ENCODE data around the gene SLC19A1.

Gene SLC19A1

DNA sequence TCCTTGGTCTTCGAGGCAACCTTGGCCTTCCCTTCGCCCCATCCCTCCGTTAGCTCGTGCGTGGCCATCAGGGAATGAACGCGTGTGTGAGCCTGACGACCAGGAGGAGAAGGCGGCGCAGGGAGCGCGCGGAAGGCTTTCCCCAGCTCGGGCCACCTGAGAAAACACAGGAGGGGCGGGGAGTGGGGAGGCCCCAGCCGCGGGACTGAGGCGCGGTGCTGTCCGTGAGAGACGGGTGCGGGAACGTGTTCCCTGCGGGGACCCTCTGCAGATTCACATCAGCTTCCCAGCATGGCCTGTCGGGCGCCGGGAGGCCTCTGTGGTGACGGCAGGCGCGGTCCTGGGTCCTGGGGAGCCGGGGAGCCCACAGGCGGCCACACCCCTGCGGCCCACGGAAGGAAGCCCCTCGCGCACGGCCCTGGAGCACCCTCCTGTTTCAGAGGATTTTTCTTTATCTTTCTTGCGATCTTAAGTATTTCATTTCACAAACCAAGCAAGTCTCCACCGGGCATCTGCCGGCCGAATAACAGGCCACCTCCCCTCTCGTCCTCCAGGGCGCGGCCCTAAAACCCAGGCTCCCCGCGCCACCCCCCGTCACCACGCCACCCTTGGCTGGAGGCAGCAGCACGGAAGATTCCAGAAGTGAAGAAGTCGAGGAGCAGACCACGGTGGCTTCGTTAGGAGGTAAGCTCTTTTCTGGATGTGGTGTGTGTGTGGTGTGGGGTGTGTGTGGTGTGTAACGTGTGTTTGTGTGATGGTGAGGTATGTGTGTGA lies 66.3 kb downstream of the SLC19A1 start:
- DNase-seq = no peak

DNA sequence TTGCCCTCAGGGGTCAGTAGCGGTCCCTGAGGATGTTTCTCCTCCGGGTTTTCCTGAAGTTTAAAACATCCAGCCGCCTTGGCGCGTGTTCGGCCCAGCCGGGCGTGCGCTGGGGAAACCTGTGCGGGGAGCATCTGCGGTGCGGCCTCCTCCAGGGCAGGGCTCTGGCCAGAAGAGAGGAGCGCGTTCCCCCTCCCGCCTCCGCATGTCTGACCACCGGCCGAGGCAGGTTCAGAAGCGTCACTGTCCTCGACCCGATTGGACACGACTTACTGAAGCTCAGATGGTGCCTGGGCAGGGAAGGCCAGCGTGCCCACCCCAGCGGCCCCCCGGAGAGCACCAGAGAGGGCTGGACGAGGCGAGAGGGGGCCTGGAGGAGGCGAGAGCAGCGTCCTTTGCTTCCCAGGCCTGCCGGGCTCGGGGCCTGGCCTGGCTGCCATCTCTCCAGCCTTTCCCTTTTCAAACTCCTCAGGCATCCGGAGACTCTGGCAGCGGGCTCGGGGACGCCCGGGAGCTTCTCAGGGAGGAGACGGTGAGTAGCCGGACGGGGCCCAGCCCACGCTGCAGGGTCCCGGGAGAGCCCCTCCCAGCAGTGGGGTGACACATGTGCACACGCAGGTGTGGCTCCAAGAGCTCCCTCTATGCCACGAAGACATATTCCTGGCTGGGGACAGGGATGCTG lies 67.1 kb downstream of the SLC19A1 start:
- DNase-seq = no peak

DNA sequence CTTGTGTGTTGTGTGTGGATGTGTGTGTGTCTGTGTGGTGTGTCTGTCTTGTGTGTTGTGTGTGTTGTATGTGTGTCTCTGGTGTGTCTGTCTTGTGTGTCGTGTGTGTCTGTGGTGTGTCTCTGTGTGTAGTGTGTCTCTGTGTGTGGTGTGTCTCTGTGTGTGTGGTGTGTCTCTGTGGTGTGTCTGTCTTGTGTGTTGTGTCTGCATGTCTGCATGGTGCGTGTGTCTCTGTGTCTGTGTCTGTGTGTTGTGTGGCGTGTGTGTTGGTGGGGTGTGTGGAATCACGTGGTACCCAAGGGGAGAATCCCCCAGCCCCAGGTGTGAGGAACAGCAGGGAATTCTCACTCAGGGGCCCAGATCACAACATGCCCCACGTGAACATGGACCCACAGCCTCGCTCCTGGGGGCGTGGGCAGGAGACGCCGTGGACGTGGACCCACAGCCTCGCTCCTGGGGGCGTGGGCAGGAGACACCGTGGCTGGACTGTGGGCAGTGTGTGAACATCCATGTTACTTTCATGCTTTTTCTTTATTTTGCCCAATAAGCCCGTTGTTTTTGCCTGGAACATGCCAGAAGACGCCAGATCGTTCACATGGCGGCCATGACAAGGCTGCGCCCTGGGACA lies 67.8 kb downstream of the SLC19A1 start:
- no peak for DNase-seq

DNA sequence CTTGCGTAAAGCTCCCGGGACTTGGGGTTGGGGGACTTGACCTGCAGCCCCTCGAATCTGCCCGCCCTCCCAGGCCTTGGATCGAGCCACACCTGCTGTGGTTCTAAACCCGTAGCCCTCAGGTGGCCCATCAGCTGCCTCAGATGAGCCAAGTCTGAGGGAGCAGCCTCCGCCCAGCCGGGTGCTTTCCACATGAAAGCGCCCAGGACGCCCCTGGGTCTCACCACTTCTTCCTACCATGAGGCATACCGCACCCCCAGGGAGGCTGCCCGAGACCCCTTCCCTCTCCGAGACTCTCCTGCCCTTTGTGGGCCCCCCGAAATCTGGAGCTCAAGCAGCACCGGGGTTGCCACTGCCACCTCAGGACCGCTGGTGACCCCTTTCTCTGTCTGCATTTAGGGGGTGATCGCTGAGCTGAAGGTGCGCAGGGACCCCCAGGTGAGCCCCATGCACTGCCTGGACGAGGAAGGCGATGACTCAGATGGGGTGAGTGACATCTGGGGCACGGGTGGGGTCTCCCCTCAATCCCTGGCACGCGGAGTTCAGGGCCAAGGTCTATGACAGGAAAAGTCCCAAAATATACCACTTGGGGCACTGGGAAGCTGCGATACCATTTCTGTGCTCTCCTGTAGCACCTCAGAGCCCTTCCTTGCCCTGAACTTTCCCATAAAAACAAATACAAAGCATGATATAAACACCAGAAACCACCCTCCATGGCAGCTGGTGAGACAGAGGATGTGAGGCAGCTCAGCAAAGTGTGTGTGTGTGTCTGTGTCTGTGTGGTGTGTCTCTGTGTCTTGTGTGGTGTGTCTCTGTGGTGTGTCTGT lies 68.5 kb downstream of the SLC19A1 start:
- DNase-seq = no peak

DNA sequence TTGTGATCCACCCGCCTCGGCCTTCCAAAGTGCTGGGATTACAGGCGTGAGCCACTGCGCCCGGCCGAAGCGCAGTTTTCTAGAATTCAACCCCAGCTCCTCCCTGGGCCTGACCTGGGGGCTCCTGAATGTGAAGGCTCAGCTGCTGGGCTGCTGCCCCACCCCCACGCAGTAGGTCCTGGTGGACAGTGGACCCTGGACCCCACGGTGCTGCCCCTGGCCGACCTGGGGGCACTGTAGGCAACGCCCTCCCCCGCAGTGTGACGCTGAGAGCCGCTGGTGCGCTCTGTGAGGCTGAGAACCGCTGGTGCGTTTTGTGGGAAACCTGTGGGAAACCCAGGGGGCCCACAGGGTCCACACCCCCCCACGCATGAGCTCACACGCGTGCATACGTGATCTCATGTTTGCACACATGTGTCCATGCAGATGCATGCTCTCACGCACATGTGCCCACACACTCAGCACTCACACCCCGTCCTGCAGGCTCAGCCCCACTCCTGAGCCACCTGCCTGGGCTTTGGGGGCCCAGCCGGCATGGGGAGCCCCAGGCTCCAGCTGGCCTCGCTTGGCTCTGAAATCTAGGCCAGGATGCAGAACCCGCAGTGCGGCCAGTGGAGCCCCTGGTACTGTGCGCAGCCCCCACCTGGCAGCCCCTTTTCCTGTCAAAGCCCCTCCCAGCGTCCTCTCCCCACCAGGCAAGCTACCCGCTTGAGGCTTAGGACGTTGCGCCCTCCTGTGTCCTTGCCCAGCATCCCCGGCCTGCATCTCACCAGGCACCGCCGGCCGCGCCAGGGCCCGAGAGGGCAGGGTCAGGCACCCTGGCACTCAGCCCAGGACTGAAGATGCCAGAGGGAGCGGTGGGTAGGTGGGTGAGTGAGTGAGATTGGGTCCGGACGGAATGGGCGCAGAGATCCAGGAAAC lies 69.5 kb downstream of the SLC19A1 start:
- DNase-seq = no peak

DNA sequence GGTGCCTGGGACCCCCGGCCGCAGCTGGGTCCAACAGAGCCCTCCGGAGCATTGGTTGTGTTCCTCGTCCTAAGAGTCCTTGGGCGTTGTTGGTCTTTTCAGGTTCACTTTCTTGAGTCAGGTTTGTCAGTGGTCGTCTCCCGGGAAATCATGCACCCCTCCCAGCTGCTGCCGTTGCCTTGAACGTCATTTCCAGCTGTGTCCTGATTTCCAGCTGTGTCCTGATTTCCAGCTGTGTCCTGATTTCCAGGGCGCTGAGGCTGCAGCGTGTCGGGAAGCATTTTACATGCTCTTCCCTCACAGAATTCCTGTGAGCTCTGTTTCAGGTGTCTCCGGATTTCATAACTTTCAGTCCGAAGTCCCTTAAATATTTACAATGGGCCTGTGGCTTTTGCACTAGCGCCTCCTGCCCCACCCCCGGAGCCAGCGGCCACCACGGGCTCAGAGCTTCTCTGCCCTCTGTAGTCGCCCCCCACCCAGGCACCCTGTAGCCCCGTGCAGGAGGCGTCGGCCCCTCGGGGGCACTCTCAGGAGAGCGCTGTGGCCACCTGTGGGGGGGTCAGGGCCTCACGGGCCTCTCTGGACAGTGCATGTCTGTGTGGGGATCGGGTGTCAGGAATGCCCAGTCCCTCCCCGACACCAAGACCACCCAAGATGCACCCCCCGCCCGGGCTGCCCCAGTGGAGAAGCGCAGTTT lies 70.6 kb downstream of the SLC19A1 start:
- DNase-seq = no peak

DNA sequence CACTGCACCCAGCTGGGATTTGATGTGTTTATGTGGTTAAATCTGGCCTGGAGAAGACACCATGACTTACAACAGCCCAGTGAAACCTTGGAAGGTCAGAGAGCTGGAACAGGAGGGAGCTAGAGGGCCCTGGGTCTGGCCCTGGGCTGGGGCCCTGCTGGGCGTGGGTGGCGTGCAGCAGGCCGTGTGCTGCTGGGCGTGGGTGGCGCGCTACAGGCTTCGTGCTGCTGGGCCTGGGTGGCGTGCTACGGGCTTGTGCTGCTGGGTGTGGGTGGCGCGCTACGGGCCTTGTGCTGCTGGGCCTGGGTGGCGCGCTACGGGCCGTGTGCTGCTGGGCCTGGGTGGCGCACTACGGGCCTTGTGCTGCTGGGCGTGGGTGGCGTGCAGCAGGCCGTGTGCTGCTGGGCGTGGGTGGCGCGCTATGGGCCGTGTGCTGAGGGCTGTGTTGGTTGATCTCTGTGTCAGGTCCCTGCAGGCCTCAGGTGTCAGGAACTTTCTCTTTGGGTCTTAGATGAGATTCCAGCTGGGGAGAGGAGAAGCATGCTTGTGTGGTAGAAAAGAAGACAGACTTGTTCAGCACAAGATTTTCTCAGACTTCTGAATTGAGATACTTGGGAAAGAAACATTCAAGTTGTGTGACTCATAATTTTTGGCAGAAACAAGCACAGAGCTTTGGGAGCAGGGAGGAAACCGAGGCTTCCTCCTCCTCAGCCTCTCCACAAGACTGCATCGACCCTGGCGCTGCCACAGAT lies 71.3 kb downstream of the SLC19A1 start:
- DNase-seq = no peak

DNA sequence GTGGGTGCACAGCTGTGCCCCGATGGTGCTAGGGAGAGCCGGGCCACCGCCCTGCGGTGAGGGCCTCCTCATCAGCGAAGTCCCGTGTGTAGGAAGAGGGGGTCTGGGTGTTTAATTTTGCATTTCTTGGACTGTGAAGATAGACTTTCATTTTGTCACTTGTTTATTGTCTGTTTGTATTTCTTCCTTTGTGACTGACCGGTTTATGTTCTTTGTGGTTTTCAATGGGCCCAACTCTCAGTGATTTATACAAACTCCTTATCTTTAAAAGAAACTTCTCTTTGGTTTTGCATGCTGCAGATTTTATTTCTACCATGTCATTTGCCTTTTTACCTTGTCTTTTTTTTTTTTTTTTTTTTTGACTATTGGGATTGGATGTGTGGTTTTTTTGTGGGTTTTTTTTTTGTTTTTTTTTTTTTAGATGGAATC lies 72.1 kb downstream of the SLC19A1 start:
- DNase-seq = no peak

DNA sequence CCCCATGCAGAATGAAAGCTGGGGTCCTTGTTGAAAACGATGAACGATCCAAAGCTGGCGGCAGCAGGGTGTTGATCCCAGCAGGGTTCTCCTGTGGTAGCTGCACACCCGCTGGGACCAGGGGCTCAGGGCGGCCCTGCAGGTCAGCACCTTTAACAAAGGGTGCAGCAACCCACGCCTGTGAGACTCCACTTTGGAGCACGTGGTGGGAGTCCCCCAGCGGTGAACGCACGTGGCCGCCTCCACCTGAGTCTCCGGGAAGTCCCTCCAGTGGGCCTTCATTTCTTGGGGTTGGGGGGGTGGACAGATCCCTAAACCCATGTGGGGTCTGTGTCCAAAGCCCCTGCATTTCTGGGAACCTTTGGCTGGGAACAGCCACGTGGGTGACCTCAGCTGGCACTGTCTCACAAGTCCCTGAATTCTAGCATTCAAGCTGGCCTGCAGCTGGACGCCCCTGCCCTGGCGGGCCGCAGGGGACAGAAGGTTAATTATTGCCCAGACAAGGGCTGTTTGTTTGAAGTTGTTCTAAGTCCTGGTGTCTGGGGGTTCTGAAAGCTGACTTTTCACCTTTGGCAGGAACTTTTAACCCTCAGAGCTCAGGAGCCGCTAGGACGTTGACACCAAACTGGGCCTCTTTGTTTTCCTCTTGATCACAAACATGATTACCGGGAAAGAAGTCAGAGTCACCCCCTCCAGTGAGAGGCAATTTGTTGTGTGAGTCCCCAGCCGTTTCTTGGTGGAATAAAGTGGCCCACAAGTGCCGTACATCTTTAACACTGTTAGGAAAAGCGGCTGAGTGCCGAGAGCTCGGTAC lies 72.8 kb downstream of the SLC19A1 start:
- no peak for DNase-seq

DNA sequence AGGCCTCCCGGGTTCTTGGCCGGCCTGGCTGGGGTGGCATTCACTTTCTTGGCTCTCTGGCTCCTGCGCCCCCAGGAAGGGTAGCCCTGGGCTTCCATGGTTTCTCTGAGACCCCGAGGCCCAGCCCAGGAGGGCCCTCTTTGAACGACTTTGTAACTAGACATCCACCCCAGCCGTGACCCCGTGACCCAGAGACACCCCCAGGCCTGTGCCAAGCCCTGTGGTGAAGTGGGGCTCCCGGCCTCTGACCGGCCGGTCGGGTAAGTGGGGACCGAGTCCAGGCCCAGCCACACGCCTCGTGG lies 73.3 kb downstream of the SLC19A1 start:
- DNase-seq = no peak

DNA sequence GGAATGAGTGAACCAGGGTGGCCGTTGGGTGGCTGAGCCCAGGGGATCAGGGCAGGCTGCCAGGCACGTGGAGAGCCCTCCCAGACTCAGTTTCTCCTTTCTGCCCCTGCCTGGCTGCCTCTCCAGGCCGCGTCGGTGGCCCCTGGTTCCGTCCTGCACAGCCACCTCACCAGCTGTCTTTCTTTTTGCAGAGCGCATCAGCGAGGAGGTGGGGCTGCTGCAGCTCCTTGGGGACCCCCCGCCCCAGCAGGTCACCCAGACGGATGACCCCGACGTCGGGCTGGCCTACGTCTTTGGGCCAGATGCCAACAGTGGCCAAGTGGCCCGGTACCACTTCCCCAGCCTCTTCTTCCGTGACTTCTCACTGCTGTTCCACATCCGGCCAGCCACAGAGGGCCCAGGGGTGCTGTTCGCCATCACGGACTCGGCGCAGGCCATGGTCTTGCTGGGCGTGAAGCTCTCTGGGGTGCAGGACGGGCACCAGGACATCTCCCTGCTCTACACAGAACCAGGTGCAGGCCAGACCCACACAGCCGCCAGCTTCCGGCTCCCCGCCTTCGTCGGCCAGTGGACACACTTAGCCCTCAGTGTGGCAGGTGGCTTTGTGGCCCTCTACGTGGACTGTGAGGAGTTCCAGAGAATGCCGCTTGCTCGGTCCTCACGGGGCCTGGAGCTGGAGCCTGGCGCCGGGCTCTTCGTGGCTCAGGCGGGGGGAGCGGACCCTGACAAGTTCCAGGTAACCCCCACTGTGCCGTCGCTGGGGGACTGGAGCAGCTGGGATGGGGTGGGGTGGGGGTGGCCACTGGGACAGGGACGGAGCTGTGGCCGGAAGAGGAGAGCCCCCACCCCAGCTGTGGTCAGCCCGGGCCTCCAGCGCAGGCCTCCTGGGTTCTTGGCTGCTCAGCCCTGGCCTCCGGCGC lies 73.9 kb downstream of the SLC19A1 start:
- no peak for DNase-seq

DNA sequence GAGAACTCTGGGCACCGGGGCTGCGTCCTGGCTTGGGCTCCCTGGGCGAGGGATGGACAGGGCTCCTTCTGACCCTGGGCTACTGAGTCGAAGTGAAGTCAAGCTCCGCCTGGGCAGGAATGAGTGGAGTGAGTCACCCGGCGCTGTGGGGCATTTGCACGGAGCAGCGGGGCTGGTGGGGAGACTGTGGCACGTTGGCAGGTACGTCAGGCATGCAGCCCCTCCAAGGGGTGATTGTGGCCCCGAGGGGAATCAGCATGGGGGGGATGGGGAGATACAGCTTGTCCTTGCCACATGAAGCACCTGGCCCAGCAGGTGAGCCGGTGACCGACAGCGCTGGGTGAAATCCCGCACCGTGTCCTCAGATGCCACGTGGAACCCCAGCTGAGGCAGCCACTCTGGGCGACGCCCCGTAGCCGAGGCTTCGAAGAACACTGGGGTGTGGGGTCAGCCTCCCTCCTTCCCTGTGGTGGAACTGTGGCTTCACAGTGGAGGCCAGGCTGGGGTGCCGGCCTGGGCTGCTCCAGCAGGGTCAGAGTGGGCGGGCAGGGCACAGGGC lies 74.9 kb downstream of the SLC19A1 start:
- no peak for DNase-seq

DNA sequence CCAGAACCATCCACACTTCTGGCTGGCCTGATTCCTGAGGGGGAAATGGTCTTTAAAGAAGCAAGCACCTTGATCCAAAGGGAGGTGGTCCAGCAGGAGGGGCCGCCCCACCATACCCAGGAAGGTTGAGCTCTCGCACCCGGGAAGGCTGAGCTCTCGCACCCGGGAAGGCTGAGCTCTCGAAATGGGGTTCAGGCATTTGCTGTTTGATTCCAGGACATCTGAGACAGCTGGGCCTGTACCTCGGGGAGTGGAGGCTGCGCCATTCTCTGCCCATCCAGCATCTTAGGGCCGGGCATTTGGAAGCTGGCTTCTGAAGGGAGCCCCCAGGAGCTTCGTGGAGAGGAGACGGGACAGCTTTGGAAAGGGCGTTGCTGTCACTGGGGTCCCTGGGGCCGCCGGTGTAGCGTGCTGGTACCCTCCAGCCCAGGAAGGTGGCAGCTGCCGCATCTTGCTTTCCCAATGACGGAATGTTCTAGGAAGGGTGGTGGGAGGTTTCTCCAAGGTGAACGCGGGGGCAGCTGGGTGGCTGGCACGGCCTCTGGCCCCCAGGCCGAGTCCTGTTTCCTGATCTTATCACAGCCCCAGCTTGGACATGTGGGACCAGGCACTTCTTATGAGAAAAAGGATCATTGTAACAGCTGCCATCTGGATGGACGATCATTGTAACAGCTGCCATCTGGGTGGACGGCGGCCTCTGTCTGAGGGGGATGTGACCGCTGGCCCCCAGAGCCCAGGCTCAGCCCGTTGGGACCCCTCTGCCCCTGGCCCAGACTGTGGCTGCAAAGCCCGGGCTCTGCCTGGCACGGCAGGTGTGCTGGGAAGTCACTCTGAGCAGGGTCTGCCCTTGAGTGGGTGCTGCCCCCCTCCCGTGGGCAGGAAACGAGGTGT lies 75.7 kb downstream of the SLC19A1 start:
- no peak for DNase-seq

DNA sequence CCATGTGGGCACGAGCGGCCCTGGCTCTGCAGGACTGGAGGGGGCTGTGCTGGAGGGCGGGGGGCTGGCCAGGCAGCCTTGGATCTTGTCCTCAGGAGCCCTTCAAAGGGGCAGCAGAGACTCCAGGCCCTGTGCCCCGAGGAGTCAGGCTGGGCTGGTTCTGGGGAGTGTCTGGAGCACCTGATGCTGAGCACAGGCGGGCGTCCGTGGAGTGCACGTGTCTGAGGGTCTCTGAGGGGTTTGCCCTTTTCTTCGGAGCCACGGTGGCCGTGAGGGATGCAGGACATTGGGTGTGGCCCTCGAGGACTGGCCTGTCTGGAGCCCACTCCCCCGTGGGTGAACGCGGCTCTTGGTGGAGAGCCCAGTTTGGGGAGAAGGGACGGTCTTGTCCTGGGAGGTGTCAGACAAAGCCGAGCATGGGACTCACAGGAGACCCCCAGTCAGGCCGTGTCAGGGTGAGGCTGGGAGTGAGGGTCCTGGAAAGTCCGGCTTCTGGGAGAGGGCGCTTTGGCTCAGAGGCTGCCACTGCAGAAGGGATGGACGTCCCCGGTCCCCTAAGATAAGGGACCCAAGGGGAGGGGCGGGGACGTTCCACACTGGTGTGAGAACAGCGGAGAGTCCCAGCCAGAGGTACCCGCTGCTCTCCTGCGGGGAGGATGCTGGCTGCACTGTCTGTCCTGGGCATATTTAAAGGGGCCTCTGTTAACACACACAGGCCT lies 76.5 kb downstream of the SLC19A1 start:
- no peak for DNase-seq

DNA sequence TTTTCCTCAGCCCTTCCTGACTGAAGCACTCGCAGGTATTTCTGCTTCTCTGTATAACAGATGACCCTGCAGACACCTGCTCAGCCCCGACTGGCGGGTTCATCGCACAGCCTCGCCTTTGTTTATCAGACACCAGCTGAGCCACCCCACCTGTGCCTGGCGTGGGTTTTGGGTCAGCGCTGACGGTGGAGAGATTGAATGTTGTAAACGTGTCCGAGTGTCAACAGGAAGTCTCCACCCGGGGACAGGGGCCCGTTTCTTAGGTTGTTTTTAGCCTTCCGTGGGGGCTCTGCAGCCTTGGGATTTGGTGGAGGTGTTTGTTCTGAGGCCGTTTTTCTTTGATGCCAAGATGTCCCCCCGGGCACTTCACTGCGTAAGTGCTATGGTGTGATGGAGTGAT lies 77.1 kb downstream of the SLC19A1 start:
- no peak for DNase-seq

DNA sequence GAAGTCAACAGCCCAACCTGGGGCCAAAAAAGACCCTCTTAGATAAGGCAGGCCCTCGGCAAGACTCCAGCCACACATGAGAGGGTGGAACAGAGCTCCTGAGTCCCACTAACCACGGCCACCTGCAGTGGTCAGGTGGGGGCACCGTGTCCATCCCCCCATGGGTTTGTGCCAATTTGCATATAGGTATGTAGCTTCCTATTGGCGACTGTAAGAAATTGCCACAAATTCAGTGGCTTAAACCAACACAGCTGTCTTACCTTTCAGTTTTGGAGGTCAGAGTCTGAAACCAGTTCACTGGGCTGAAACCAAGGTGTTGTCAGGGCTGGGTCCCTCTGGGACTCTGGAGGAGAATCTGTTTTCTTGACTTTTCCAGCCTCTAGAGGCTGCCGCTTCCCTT lies 77.9 kb downstream of the SLC19A1 start:
- DNase-seq = no peak

DNA sequence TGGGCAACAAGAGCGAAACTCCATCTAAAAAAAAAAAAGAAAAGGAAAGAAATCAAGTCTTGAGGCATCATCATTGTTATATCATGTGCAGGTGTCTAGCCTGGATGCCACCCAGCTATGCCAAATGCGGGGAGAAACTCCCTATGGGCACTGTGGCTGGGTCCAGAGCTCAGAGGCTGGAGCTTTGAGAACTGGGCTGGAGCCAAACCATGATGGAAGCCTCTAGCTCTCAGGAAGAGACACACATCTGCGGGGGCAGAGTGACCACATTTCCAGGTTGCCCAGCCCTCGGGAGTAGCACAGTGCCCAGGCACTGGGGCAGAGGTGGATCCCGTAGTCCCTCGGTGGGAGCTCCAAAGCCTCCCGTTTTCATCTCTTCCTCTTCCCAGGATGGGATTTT lies 78.4 kb downstream of the SLC19A1 start:
- DNase-seq = no peak

All from MV-4-11 (cell line).